Femur (tissue), 1 donor: ENCODE data around the gene IDH3G.
A peak's percentile ranks its signal among the peaks of the same experiment; 100 is the strongest.
"Not testable (repeated sequence)": the region's sequence is repeated elsewhere in the genome, so short reads cannot be mapped to it uniquely, and the experiment has no call there.

Source experiments
- DNase-seq: peaks from one replicate; pipeline ENCODE4 v3.0.0-alpha.2; 2017

Gene IDH3G

DNA sequence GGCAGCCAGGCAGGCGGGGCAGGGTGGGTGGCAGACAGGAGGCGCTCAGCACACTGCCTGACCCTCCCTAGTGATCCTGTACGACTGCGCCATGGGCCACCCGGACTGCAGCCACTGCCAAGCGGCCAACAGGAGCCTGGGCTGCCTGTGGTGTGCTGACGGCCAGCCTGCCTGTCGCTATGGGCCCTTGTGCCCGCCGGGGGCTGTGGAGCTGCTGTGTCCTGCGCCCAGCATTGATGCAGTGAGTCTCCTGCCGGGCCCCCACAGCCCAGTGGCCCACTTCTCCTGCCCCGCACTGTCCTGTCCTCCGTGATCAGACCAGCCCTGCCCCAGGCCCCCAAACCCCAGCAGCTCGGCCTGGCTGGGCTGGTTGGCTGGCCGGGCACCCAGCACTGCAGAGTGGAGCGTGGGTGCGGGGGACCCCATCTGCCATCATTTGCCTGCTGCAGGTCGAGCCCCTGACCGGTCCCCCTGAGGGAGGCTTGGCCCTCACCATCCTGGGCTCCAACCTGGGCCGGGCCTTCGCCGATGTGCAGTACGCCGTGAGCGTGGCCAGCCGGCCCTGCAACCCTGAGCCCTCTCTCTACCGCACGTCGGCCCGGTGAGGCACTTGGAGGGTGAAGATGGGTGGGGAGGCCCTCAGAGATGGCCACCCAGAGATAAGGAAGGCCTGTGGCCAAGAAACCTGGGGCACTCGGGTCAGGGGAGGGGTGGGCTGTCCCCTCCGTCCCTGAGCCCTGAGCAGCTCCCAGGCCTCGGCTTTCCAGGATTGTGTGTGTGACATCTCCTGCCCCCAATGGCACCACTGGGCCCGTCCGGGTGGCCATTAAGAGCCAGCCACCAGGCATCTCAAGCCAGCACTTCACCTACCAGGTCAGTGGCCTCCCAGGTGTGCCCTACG lies 22.5 kb downstream of the IDH3G start:
- peak; percentile 11 for DNase-seq

DNA sequence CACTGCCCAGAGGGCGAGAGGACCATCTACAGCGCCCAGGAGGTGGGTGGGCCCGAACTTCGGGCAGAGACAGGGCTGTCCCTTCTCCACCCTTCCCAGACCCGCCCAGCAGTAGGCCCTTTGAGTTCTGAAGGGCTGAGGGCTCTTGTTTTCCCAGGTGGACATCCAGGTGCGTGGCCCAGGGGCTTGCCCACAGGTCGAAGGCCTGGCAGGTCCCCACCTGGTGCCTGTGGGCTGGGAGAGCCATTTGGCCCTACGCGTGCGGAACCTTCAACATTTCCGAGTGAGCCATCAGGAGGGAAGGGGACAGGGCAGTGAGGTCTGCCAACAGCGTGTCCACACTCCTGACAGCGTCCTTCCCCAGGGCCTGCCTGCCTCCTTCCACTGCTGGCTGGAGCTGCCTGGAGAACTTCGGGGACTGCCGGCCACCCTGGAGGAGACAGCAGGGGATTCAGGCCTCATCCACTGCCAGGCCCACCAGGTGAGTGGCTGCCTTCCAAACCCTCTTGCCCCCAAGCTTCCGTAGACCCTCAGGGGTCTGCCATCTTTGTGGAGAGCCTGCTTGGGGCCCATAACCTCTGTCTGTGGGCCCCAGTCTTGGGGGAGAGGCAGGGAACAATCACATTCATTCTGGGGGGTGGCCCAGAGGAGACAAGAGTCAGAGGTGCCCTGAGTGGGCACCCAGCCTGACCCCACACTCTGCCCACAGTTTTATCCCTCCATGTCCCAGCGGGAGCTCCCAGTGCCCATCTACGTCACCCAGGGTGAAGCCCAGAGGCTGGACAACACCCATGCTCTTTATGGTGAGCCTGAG lies 23.4 kb downstream of the IDH3G start:
- DNase-seq, result peak; percentile 13

DNA sequence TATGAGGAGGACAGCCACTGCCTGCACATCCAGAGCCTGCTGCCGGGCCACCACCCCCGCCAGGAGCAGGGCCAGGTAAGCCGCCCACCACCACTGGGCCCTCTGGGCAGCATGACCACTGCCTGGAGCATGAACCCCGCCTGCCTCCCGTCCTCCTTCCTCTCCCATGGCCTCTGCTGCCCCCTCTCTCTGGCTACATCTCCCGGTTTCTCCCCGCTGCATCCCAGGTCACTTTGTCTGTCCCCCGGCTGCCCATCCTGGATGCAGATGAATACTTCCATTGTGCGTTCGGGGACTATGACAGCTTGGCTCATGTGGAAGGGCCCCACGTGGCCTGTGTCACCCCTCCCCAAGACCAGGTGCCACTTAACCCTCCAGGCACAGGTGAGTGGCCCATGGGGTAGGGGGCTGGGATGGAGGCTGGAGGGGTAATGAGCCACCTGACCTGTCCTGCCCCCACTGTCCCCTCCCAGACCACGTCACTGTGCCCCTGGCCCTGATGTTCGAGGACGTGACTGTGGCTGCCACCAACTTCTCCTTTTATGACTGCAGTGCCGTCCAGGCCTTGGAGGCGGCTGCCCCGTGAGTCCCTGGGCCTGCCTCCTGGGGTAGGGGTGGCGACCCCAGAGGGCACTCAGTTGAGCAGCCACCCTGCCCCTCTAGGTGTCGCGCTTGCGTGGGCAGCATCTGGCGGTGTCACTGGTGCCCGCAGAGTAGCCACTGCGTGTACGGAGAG lies 24.1 kb downstream of the IDH3G start:
- DNase-seq, result peak; percentile 16

DNA sequence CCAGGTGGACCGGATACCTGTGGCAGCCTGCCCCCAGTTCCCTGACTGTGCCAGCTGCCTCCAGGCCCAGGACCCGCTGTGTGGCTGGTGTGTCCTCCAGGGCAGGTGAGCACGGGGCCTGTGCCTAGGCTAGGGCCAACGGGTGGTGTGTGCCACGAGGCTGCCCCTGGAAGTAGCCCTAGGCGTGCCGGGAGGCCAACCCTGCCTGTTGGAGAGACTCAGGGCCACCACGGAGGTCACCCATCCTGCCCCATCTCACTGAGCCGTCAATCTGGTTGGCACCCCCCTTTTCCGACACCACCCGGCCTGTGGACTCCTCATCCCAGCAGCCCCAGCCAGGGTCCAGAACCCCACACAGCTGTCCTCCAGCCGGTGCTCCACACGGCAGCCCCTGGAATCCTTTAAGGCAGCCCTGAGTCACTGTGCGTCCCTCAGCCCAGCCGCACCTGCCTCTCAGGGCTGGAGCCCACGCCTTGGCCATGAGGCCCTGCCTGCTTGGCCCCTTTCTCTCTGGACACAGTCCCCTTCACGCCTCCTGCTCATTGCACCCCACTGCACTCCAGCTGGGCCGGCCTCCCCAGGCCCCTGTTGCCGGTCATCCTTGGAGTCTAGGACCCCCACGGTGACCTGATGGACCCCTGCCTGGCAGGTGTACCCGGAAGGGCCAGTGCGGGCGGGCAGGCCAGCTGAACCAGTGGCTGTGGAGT lies 24.9 kb downstream of the IDH3G start:
- no peak for DNase-seq

DNA sequence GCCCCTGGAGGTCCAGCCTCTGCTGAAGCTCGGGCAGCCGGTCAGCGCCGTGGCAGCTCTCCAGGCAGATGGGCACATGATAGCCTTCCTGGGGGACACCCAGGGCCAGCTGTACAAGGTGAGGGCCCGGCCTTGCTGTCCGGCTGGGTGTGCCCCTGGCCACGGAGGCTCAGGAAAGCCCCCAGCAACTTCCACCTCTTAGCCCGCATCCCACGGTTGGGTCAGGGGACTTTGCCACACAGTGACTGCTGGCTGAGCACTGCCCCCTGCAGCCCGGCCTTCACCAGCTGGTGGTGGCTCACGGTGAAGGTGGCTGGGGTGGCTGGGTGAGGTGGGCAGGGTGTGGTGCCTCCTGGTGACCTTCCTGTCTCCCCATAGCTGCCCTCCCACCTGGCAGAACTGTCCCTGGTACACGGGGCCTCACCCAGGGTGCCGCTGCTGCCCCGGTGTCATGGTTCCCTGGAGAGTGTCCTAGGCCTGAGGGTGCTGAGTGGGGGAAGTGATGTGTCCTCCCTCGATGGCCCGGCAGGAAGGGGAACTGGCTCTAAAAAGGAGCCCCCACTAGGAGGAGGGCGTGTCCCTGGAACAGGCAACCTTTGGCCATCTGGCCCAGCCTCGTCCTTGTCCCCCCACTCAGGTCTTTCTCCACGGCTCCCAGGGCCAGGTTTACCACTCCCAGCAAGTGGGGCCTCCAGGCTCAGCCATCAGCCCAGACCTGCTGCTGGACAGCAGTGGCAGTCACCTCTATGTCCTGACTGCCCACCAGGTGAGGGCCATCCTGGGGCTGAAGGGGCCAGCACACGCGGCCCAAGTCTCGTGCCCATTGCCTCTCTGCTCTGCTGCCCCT lies 25.6 kb downstream of the IDH3G start:
- DNase-seq, result no peak

DNA sequence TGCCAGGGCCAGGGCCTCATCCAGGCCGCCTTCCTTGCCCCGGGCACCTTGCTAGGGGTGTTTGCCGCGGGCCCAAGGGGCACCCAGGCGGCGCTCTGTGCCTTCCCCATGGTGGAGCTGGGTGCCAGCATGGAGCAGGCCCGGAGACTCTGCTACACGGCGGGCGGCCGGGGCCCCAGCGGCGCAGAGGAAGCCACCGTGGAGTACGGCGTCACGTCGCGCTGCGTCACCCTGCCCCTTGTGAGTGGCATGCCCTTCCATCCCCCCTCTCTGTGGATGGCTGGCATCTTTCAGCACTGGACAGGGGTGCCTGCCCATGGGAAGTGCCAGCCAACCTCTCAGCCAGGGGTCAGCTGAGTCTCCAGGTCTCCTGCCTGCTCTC lies 26.5 kb downstream of the IDH3G start:
- peak; percentile 12 for DNase-seq

DNA sequence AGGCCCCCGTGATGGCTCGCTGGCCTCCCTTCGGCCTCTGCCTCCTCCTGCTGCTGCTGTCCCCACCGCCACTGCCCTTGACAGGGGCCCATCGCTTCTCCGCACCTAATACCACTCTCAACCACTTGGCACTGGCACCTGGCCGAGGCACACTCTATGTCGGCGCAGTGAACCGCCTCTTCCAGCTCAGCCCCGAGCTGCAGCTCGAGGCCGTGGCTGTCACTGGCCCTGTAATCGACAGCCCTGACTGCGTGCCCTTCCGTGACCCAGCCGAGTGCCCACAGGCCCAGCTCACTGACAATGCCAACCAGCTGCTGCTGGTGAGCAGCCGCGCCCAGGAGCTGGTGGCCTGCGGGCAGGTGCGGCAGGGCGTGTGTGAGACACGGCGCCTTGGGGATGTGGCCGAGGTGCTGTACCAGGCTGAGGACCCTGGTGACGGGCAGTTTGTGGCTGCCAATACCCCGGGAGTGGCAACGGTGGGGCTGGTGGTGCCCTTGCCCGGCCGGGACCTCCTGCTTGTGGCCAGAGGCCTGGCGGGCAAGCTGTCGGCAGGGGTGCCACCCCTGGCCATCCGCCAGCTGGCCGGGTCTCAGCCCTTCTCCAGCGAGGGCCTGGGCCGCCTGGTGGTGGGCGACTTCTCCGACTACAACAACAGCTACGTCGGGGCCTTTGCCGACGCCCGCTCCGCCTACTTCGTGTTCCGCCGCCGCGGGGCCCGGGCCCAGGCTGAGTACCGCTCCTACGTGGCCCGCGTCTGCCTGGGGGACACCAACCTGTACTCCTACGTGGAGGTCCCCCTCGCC lies 27.1 kb downstream of the IDH3G start:
- DNase-seq, result peak; percentile 20

DNA sequence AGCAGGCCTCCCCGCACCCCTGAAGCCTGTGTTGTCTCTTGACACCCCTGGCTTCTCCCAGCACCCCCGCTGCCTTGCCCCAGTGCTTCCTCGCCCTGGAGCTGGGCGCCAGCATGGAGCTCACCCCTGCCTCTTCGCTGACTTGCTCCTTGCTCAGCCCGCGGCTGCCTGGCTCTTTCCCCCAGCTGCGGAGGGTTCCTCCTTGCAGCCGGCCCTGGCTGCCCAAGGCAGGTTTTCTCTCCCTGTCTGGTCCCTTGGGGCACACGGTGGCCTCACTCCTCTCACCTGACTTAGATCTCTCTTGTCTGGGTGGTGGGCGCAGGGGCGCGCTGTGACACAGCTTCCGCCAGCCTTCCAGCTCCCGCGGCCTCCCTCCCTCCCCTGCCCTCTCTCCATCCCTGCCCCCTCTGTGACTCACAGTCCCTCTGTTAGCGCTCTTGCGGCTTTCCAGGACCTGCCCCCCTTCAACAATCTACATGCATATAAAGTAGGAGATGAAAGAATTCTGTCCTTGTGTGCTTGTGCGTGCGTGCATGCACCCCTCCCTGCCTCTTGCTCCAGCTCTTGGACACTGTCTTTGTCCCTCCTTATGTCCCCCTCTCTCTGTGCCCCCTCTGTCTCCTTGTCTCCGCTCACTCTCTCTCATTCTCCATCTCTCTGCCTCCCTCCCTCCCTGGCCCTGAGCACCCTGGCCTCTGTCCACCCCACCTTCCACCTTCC lies 27.9 kb downstream of the IDH3G start:
- peak; percentile 45 for DNase-seq

DNA sequence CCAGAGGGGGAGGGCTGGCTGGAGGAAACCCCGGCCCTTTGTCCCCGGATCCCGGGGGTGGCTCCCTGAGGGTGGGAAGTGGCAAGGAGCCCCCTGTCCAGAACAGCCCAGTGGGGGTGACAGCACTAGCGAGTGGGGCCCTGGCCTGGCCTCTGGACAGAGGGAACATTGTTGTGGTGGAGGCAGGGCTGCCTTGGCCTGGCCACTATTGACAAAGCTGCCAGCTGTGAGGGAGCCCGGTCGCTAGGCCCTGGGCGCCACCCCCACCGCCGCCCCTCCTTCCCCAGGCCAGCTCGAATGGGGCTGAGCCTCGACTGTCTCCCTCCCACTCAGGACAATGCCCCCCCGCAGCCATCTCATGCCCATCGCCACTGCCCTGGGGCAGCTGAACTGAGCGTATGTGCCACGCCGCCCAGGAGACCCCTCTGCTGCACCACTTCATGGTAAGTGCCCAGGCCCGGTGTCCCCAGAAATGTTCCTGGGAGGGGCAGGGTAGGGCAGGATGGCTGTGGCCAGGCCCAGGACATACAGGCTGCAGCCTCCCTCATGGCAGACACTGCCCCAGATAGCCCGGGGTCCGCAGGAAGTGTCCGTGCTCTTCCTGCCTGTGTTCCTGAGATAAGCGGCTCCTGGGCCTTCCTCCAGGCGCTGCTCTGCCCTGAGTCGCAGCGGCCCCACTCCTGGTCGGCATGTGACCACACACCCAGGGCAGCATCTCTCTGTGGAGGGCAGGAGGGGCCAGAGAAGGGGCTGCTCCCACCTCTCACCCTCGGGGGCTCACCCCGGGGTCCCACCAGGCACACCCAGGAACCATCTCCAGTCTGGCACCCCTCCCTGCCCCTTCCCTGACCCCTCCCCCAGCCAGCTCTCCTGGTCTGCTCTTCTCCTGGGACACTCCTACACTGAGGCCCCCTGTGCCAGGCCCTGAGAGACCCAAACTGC lies 28.8 kb downstream of the IDH3G start:
- peak; percentile 33 for DNase-seq

DNA sequence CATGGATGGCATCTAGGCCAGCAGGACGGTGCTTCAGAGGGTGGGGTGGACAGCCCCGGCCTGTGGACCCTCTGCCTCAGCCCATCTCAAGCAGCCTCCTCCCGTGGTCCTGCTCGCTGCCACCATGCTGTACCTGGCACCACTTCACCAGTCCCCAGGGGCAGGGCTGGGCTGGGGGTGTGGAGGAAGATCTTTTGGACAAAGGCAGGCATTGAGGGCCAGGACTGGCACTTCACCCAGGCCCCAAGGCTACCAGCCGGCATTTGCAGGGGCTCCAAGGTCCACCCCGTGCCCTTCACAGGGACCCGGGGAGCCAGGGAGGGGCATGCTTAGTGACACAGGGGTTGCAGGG lies 29.4 kb downstream of the IDH3G start:
- no peak for DNase-seq

DNA sequence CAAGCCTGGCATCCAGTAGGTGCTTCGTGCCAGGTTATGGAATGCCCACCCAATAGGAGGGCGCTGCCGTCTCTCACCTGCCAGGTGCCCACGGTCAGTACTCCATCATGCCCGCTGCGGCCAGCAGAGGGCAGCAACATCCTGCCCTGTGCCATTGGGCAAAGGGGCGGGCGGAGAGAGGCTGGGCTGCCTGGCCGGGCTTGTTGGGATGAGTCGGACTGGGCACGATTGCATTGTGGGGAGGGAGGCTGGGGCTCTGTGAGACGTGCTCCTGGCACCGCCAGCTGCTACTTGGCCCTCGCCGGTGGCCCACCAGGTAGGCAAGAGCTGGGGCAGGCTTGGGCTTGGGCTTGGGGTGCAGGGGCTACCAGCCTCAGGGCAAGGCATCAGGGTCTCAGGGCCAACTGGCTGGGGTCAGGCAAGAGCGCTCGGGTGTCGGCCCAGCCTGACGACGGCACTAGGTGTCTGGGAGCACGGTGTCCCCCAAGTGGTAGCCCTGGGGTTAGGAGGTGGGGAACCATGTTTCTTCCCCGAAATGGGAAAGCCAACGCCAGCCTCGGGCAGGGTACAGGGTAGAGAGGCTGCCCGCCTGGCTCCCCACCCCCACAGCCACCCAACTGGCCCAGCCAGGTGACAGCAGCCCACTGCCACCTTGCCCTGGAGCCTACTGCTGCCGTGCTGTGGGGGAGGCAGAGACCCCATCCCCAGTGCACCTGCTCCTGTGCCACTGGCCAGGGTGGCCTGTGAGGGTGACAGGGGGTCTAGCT lies 30.0 kb downstream of the IDH3G start, which contains the start of gene PLXNB3:
Gene PLXNB3, plus strand, starts transcription at position 261 of the 767 bp plus-strand sequence. CDS start 1,287 bp downstream, outside the sequence.
- peak; percentile 78 for DNase-seq

DNA sequence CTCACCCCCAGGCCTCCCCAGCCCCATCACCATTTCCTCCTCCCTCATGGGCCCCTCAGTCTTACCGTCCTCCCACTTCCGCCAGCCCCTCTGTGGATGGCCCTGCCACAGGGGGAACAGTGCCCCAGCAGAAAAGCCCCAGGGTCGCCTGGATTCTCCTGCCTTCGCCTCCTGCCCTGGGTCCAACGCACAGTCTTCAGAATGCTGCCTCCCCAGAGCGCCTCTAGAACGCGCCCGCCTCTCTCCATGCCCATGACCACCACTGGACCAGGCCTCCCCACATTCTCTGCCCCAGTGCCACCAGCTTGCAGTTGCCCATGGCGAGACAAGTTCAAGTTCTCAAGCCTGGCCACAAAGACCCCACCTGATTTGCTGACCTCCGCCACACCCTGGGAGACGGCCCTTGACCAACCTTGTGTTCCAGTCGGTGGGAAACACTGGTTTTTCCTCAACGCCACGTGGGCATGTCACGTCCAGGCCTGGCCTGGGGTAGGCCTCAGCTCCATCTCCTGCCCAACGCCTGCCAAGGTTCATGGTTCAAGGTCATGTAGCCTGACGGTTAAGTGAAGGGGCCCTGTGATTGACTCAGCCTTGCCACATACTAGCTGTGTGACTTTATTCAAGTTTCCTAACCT lies 30.8 kb downstream of the IDH3G start:
- DNase-seq, result no peak

DNA sequence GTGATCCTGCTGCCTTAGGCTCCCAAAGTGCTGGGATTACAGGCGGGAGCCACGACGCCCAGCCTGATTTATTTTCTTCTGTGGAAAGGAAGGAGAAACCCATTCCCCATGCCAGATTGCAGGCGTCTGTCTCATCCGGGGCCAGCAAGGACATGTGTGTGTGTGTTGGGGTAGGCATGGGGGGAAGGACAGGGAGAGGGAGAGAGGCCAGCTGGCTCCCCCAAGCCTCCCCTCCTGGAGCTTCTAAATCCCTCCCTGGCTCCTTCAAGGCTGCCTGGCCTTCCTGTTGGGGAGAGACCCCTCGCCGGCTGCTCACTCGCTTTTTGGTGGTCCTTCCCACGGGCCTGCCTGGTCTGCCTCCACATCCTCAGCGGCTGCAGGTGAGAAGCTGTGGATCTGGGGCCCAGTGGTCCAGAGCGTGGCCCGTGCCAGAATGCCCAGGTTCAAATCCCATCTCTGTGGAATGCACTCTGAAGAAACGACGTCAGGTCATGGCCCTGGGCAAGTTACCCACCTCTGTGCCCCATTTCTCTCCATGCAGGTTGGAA lies 31.5 kb downstream of the IDH3G start:
- DNase-seq, result no peak

DNA sequence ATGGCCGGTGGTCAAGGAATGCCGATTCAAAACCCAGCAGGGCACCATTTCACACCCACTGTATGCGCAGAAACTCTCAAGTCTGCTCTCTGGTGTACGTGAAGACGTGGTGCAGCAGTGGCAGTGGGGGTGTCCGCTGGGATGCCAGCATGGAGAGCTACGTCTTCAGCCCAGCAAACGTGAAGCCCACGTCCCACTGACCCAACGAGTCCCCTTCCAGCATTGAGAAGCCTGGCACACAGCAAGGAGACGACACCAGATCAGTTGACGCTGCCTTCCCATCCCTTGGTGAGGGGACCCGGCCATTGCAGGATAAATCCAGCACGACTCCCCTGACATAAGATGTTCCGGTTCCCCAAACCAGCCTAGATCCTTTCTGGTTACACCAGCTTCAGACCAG lies 32.3 kb downstream of the IDH3G start:
- no peak for DNase-seq

DNA sequence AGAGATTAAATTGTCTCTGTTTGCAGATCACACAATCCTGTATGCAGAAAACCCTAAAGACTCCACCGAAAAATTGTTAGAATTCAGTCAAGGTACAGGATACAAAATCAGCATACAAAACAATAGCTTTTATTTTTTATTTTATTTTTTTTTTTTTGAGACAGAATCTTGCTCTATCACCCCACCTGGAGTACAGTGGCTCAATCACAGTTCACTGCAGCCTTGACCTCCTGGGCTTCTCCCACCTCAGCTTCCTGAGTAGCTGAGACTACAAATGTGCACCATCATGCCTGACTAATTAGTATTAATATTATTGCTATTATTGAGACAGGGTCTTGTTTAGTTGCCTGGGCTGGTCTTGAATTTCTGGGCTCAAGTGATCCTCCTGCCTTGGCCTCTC lies 39.0 kb downstream of the IDH3G start:
- DNase-seq, result no peak

DNA sequence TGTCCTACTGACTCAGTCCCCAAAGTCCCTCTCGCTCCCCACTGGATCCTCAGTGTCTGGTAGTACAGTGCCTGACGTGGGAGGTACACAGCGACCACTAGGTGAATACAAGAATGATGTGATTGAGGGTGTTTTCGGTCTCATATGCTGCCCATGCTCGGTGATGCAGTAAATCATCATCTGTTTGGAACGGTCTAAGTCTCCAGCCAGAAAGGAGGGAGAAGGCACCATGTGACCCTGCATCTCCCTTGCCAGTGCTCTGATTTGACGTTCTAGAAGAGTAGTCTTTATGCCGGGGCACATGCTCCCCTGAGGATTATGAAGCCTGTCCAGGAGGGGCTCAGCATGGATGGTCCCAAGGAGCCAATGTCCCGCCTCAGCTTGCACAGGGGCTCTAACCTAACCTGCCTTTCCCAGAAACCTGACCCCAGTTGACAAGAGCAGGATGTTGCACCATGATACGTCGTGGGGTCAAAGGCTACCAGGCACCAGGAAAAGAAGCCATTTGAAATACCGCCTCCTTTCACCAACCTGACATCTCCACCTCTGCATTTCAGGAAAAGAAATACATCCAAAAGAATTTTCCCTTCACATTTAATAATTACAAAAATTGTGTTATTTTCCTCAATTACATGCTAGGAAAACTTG lies 43.9 kb downstream of the IDH3G start:
- no peak for DNase-seq

DNA sequence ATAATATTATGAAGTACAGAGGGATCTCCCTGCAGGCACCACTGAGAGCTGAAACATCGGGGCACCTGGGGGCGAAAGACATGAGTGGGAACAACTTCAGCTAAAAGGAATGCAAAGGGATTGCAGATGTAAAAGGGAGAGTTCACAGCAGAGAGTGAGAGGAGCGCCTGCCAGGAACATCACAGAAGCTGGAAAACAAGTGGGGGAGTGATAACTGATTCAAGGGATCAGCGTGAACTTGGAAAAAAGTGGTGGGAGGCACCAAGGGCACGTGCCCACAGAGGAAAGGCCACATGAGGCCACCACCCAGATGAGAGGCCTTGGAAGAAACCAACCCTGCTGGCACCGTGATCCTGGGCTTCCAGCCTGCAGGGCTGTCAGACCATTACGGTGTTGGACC lies 45.2 kb downstream of the IDH3G start:
- not testable (repeated sequence) for DNase-seq
